ENCODE measurements around the gene MRC1.
A peak's percentile ranks its signal among the peaks of the same experiment; 100 is the strongest.

The MRC1 gene

DNA sequence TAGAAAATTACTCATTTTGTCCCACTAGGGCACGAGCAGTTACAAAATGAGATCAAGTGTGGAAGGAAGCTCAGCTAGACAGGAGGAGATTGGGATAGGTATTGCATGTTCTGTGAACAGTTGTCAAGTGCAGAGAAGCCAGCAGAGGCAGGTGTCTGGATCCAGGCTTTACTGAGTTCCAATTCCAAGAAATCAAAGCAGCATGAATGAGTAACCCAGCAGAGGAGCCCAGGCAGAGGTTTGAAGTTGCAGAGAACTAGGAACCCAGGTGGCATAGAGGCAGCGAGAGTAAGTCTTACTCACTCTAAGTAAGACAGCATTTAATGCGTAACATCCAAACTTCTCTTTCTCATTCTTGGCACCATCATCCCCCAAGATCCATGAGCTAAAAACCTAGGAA, 11.8 kb downstream of the MRC1 start:
- no peak for DNase-seq (ENCODE audit: low read depth)
- H3K4me3 ChIP-seq (ENCODE audit: low read depth, low read length): no peak overlapping the region
- TF ChIP-seq, protein P1, sequence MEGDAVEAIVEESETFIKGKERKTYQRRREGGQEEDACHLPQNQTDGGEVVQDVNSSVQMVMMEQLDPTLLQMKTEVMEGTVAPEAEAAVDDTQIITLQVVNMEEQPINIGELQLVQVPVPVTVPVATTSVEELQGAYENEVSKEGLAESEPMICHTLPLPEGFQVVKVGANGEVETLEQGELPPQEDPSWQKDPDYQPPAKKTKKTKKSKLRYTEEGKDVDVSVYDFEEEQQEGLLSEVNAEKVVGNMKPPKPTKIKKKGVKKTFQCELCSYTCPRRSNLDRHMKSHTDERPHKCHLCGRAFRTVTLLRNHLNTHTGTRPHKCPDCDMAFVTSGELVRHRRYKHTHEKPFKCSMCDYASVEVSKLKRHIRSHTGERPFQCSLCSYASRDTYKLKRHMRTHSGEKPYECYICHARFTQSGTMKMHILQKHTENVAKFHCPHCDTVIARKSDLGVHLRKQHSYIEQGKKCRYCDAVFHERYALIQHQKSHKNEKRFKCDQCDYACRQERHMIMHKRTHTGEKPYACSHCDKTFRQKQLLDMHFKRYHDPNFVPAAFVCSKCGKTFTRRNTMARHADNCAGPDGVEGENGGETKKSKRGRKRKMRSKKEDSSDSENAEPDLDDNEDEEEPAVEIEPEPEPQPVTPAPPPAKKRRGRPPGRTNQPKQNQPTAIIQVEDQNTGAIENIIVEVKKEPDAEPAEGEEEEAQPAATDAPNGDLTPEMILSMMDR (conservative IDR thresholded peaks at IDR 0.05; ENCODE audit: low read depth, low read length): no peak

DNA sequence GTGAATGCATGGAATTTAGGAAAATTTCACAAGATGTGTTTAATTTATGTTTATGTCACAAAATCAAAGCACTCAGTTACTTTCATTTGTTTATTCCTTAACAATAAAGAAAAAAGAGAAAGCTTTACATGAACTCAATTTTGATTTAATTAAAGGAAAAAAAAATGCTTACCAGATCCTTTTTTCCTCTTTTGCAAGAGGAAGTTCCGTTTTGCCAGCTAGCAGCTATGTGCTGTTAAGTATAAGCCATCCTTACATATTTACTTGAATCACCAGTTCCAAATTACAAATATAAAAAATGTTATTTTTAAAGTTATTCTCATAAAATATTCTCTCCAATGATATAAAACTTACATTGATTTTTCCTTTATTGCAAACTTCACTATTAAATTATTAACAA, 12.7 kb downstream of the MRC1 start:
- no peak overlapping the region for H3K4me3 ChIP-seq (ENCODE audit: low read depth, low read length)
- TF ChIP-seq, protein P1 (conservative IDR thresholded peaks at IDR 0.05; ENCODE audit: low read depth, low read length): no peak
- DNase-seq (ENCODE audit: low read depth): no peak

DNA sequence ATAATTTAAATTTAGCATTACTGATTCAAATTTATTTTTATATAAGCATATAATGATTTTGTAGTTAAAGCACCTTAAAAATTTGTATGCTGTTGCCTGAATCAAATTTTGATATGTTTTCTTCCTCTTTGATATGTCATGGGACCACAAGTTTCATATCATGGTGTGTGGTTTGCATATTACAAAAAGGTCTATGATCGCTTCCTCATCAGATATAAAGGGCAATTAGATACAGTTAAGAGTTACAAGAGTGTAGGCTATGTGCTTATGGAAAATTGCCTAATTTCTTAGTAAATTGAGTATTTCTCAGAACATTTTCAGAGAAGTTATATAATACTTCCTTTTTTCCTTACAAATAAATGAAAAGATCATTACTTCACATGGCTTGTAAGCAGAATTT, 22.2 kb downstream of the MRC1 start:
- DNase-seq (ENCODE audit: low read depth): no peak
- H3K4me3 ChIP-seq (ENCODE audit: low read depth, low read length): no peak overlapping the region
- TF ChIP-seq, protein P1 (conservative IDR thresholded peaks at IDR 0.05; ENCODE audit: low read depth, low read length): no peak

DNA sequence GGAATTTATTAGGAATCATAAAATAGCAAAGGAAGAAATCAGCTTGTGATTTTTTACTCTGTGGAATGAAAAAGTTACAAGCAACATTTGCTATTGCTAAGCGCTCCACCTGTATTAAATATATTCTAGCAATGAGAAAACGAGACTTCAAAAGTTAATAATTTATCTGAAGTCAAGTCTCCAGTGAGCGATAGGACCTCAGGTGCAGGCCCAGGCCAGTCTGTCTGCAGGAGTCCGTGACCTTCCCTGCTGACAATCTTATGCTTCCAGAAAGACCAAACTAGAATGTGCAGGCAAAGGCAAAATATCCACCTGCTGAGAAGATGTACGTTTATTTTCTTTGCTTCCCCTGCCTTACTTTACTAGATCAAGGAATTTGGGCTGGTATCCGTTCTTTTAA, 22.7 kb downstream of the MRC1 start:
- no peak overlapping the region for H3K4me3 ChIP-seq (ENCODE audit: low read depth, low read length)
- no peak for DNase-seq (ENCODE audit: low read depth)
- TF ChIP-seq, protein P1 (conservative IDR thresholded peaks at IDR 0.05; ENCODE audit: low read depth, low read length): no peak

DNA sequence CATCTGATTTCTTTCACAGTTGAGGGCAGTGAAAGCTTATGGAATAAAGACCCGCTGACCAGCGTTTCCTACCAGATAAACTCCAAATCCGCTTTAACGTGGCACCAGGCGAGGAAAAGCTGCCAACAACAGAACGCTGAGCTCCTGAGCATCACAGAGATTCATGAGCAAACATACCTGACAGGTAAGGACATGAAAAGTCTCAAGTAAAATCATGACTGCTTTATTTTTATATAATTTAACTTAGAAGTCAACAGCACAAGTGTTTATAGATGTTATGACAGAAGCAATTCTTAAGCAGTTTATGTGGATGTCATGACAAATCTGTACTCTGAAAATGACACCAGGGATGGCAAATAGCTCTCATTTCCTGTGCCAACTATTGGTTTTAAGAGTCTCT, 24.5 kb downstream of the MRC1 start:
- DNase-seq (ENCODE audit: low read depth): no peak
- TF ChIP-seq, protein P1 (conservative IDR thresholded peaks at IDR 0.05; ENCODE audit: low read depth, low read length): no peak
- H3K4me3 ChIP-seq (ENCODE audit: low read depth, low read length): no peak overlapping the region

DNA sequence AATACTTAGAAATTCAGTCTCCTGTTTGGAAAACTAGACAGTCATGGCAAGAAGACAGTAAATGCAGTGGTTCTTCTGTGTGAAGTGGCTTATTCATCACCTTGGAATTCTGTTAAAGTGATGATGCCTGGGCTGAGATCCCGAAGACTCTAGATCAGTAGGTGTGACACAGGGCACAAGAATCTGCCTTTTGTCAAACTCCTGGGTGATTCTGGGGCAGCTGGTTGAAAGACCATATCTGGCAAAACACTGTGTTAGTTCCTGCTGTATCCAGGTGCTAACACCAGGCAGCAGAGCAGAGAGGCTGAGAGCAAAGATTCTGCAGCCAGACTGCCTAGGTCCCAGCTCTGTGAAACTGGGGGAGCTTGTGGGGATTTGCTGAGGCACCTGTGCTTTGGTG, 26.5 kb downstream of the MRC1 start:
- TF ChIP-seq, protein P1 (conservative IDR thresholded peaks at IDR 0.05; ENCODE audit: low read depth, low read length): no peak
- peak; percentile 60 for DNase-seq (ENCODE audit: low read depth)
- H3K4me3 ChIP-seq (ENCODE audit: low read depth, low read length): no peak overlapping the region

DNA sequence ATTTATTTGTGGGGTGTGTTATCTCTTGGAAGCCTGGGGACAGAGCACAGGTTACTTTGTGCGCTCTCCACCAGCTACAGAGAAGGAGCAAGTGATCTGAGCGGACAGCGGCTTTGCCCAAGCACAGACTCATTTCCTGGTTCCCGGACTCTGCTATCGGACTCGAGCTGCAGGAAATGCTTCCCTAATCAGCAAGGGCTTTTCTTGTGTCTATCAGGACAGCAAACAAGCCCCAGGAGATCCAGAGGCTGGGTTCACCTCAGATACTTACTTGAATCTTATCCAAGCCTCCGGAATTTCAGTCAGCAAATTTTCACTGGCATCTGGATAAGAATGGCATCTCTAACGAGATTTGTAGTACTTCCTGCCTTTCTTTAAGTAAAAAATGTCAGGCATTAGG, 27.8 kb downstream of the MRC1 start:
- H3K4me3 ChIP-seq (ENCODE audit: low read depth, low read length): peak overlapping the region; percentile 37
- peak; percentile 69 for DNase-seq (ENCODE audit: low read depth)
- TF ChIP-seq, protein P1 (conservative IDR thresholded peaks at IDR 0.05; ENCODE audit: low read depth, low read length): no peak

All from choroid plexus epithelial cell (primary cell).